Iris pigment epithelial cell (primary cell): ENCODE measurements around the gene TRPC3.

ENCODE experiments used
- DNase-seq: peaks from one replicate; pipeline ENCODE4 v3.0.0-alpha.2; 2011; ENCODE audit warnings: low read depth

The TRPC3 gene

DNA sequence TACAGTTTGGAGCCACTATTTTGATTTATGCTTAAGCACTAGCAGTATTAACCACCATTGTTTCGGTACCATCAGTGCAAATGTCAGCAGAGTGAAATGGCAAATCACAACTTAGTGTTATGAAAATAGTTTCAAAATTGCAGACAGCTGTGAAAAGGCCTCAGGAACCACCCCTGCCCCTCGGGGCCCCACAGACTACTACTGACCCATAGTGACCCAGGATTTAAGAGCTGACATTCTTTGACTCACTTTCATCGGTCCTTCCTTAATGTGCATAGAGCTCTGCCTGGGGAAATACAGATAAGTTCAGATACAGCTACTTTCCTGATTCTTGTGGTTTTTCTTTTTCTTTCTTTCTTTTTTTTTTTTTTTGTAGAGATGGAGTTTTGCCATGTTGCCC lies 78.3 kb downstream of the TRPC3 start:
- peak; percentile 5 for DNase-seq

GRCh38 chr4:121869841-121870822 lies 81.7 kb downstream of the TRPC3 start, which contains the start of gene BBS7:
Gene BBS7, minus strand, starts transcription at chr4:121870474. Its CDS starts 161 bp downstream, at chr4:121870313.
- DNase-seq = peak; percentile 98

GRCh38 chr4:121863799-121864198 lies 88.1 kb downstream of the TRPC3 start:
- no peak for DNase-seq

DNA sequence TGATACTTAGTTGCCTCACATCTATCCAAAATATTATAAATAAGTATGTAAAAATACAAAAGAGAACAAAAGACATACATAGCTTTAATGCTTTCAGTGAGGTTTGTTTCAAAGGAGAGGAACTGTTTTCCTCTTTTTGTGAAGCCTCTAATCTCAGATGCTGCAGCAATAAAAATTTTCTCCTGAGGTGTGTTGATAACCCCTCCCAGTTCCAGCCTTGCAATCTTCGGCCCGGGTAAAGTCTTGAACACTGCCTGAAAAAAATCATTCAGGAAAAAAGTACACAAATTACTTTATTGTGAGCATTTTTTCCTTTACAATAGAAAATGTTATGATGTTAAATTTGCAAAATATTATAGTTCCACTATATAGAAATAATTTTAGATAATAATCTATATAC lies 90.4 kb downstream of the TRPC3 start:
- DNase-seq = no peak

GRCh38 chr4:121860121-121860520 lies 91.7 kb downstream of the TRPC3 start:
- DNase-seq = peak; percentile 31

- no peak for DNase-seq
Measured at GRCh38 chr4:121851354-121851753, 100.5 kb downstream of the TRPC3 start.

DNA sequence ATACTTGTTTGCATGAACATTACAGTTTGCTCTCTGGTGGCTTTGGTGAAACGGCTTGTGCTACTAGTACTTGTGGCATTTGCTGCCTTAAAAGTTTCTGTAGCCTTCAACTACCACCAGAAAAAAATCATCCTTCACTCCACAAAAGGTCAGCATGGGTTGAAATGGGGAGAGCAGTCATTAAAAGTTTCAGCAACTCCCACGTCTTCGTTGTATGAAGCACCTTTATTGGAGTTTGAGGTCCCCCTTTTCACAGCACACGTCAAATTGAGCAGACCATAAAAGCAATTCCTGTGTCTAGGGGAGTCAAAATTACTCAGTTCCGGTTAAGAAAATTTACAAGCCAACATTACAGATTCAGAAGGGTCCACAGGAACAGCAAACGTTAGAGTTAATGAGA lies 105.2 kb downstream of the TRPC3 start:
- DNase-seq = no peak

GRCh38 chr4:121842862-121843261 lies 109.0 kb downstream of the TRPC3 start:
- peak; percentile 6 for DNase-seq

- no peak for DNase-seq
Measured at GRCh38 chr4:121838136-121838535, 113.7 kb downstream of the TRPC3 start.

DNA sequence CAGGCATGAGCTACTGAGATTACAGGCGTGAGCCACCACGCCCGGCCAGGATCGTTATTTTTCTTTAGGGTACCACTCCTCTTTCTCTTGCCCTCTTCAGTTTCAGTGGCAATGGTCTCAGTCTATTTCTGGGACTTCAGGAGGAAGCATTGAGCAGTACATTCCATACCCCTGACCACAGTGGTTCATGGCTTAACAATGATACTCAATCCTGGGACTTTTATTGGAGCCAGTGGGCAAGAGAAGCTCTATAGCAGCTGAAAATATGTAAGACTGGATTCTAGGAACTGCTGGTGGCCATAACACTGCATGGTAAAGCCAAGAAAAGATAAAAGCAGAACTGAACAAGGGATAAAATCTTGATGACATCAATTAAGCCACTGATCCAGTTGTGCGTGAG lies 122.3 kb downstream of the TRPC3 start:
- DNase-seq = peak; percentile 9
